ENCODE results near the gene EPHA5. TPM values are rescaled to one million over a fixed set of nuclear protein-coding genes. Genes with fewer than 3 reads are reported as not detected.

The EPHA5 gene
- total RNA-seq, 2 experiments from 2014 or later: not detected

- Mint-ChIP-seq H3K36me3 (no peaks in the 10 kb centered on the region), H3K9me3 (ENCODE audit: low read depth) (peaks cover 3% of the 10 kb centered on the region), H3K27ac (no peak overlapping the region), H3K27me3 (no peaks in the 10 kb centered on the region), H3K4me1 (no peaks in the 10 kb centered on the region), H3K4me3 (no peak overlapping the region)
- ATAC-seq: no peak
- CTCF ChIA-PET: no interaction called here
- DNase-seq: no peak
These were observed 15.3 kb downstream of the EPHA5 start for GRCh38 chr4:65654976-65655375.

GRCh38 chr4:65653740-65654361 lies 16.4 kb downstream of the EPHA5 start:
- no peaks in the 10 kb centered on the region for H3K27me3 Mint-ChIP-seq
- DNase-seq (no peak), ATAC-seq (no peak)
- H3K36me3 Mint-ChIP-seq: no peaks in the 10 kb centered on the region
- CTCF ChIA-PET: no interaction called here
- H3K27ac Mint-ChIP-seq: no peak overlapping the region
- H3K4me1 Mint-ChIP-seq: no peaks in the 10 kb centered on the region
- H3K4me3 Mint-ChIP-seq: no peak overlapping the region
- H3K9me3 Mint-ChIP-seq (ENCODE audit: low read depth): peaks cover 3% of the 10 kb centered on the region

- no peak overlapping the region for H3K27ac Mint-ChIP-seq
- no peaks in the 10 kb centered on the region for H3K36me3 Mint-ChIP-seq
- no peak overlapping the region for H3K4me3 Mint-ChIP-seq
- ATAC-seq (no peak), DNase-seq (no peak)
- no peaks in the 10 kb centered on the region for H3K27me3 Mint-ChIP-seq
- CTCF ChIA-PET: no interaction called here
- peaks cover 3% of the 10 kb centered on the region for H3K9me3 Mint-ChIP-seq (ENCODE audit: low read depth)
- H3K4me1 Mint-ChIP-seq: no peaks in the 10 kb centered on the region
These were observed 18.5 kb downstream of the EPHA5 start for GRCh38 chr4:65651751-65652150.

GRCh38 chr4:65651031-65651430 lies 19.3 kb downstream of the EPHA5 start:
- H3K27ac Mint-ChIP-seq: no peak overlapping the region
- no peak overlapping the region for H3K4me3 Mint-ChIP-seq
- H3K36me3 Mint-ChIP-seq: no peaks in the 10 kb centered on the region
- H3K27me3 Mint-ChIP-seq: no peaks in the 10 kb centered on the region
- H3K4me1 Mint-ChIP-seq: no peaks in the 10 kb centered on the region
- peaks cover 3% of the 10 kb centered on the region for H3K9me3 Mint-ChIP-seq (ENCODE audit: low read depth)
- ATAC-seq (no peak), DNase-seq (no peak)
- CTCF ChIA-PET: no interaction called here

- no peak for ATAC-seq
- no peak overlapping the region for H3K4me3 Mint-ChIP-seq
- no peaks in the 10 kb centered on the region for H3K36me3 Mint-ChIP-seq
- H3K4me1 Mint-ChIP-seq: no peaks in the 10 kb centered on the region
- DNase-seq: no peak
- H3K9me3 Mint-ChIP-seq (ENCODE audit: low read depth): peaks cover 7% of the 10 kb centered on the region
- CTCF ChIA-PET: no interaction called here
- H3K27ac Mint-ChIP-seq: no peak overlapping the region
- no peaks in the 10 kb centered on the region for H3K27me3 Mint-ChIP-seq
These were observed 24.2 kb downstream of the EPHA5 start for GRCh38 chr4:65646136-65646535.

- no peak for ATAC-seq
- no peaks in the 10 kb centered on the region for H3K36me3 Mint-ChIP-seq
- peaks cover 5% of the 10 kb centered on the region for H3K9me3 Mint-ChIP-seq (ENCODE audit: low read depth)
- no peak for DNase-seq
- H3K27ac Mint-ChIP-seq: no peak overlapping the region
- no peak overlapping the region for H3K4me3 Mint-ChIP-seq
- H3K4me1 Mint-ChIP-seq: no peaks in the 10 kb centered on the region
- CTCF ChIA-PET: no interaction called here
- no peaks in the 10 kb centered on the region for H3K27me3 Mint-ChIP-seq
These were observed 25.1 kb downstream of the EPHA5 start for GRCh38 chr4:65645185-65645584.

- DNase-seq: no peak
- CTCF ChIA-PET: interaction anchor here (0.6 kb wide), 1 partner anchor 24 kb away, joined by 3 read pairs; no protein-coding TSS in a partner anchor
- H3K27ac Mint-ChIP-seq: no peak overlapping the region
- no peaks in the 10 kb centered on the region for H3K27me3 Mint-ChIP-seq
- no peak for ATAC-seq
- H3K36me3 Mint-ChIP-seq: no peaks in the 10 kb centered on the region
- H3K4me1 Mint-ChIP-seq: no peaks in the 10 kb centered on the region
- no peak overlapping the region for H3K4me3 Mint-ChIP-seq
- peaks cover 3% of the 10 kb centered on the region for H3K9me3 Mint-ChIP-seq (ENCODE audit: low read depth)
These were observed 35.1 kb downstream of the EPHA5 start for GRCh38 chr4:65635051-65635821.

GRCh38 chr4:65624651-65625050 lies 45.6 kb downstream of the EPHA5 start:
- H3K27me3 Mint-ChIP-seq: no peaks in the 10 kb centered on the region
- no peak overlapping the region for H3K4me3 Mint-ChIP-seq
- H3K9me3 Mint-ChIP-seq (ENCODE audit: low read depth): no peaks in the 10 kb centered on the region
- H3K36me3 Mint-ChIP-seq: no peaks in the 10 kb centered on the region
- CTCF ChIA-PET: no interaction called here
- ATAC-seq (no peak), DNase-seq (no peak)
- H3K27ac Mint-ChIP-seq: no peak overlapping the region
- H3K4me1 Mint-ChIP-seq: no peaks in the 10 kb centered on the region

GRCh38 chr4:65623506-65623905 lies 46.8 kb downstream of the EPHA5 start:
- DNase-seq: no peak
- no peak overlapping the region for H3K4me3 Mint-ChIP-seq
- CTCF ChIA-PET: no interaction called here

GRCh38 chr4:65617416-65617815 lies 52.9 kb downstream of the EPHA5 start:
- Mint-ChIP-seq H3K36me3 (no peaks in the 10 kb centered on the region), H3K9me3 (ENCODE audit: low read depth) (peaks cover 2% of the 10 kb centered on the region), H3K27ac (no peak overlapping the region), H3K27me3 (no peaks in the 10 kb centered on the region), H3K4me3 (no peak overlapping the region), H3K4me1 (no peaks in the 10 kb centered on the region)
- CTCF ChIA-PET: no interaction called here
- DNase-seq (no peak), ATAC-seq (no peak)

More at GRCh38 chr4:65623506-65623905, 46.8 kb downstream of the EPHA5 start:
- no peak for ATAC-seq
- Mint-ChIP-seq H3K9me3 (ENCODE audit: low read depth) (no peaks in the 10 kb centered on the region), H3K27ac (no peak overlapping the region), H3K4me1 (no peaks in the 10 kb centered on the region), H3K27me3 (no peaks in the 10 kb centered on the region), H3K36me3 (no peaks in the 10 kb centered on the region)

GRCh38 chr4:65604515-65604914 lies 65.8 kb downstream of the EPHA5 start:
- H3K36me3 Mint-ChIP-seq: no peaks in the 10 kb centered on the region
- H3K27me3 Mint-ChIP-seq: no peaks in the 10 kb centered on the region
- CTCF ChIA-PET: no interaction called here
- H3K4me3 Mint-ChIP-seq: no peak overlapping the region
- H3K27ac Mint-ChIP-seq: no peak overlapping the region
- H3K9me3 Mint-ChIP-seq (ENCODE audit: low read depth): peaks cover 10% of the 10 kb centered on the region
- no peaks in the 10 kb centered on the region for H3K4me1 Mint-ChIP-seq
- ATAC-seq: no peak
- no peak for DNase-seq

GRCh38 chr4:65600656-65601055 lies 69.6 kb downstream of the EPHA5 start:
- no peaks in the 10 kb centered on the region for H3K36me3 Mint-ChIP-seq

GRCh38 chr4:65599340-65599739 lies 70.9 kb downstream of the EPHA5 start:
- H3K9me3 Mint-ChIP-seq (ENCODE audit: low read depth): peaks cover 9% of the 10 kb centered on the region
- no peak overlapping the region for H3K4me3 Mint-ChIP-seq
- H3K36me3 Mint-ChIP-seq: no peaks in the 10 kb centered on the region
- CTCF ChIA-PET: no interaction called here
- H3K27ac Mint-ChIP-seq: no peak overlapping the region
- H3K4me1 Mint-ChIP-seq: no peaks in the 10 kb centered on the region
- DNase-seq (no peak), ATAC-seq (no peak)
- no peaks in the 10 kb centered on the region for H3K27me3 Mint-ChIP-seq

More at GRCh38 chr4:65600656-65601055, 69.6 kb downstream of the EPHA5 start:
- ATAC-seq (no peak), DNase-seq (no peak)
- no peak overlapping the region for H3K27ac Mint-ChIP-seq
- H3K4me3 Mint-ChIP-seq: no peak overlapping the region
- CTCF ChIA-PET: no interaction called here
- peaks cover 11% of the 10 kb centered on the region for H3K9me3 Mint-ChIP-seq (ENCODE audit: low read depth)
- no peaks in the 10 kb centered on the region for H3K27me3 Mint-ChIP-seq
- H3K4me1 Mint-ChIP-seq: no peaks in the 10 kb centered on the region

- Mint-ChIP-seq H3K27ac (no peak overlapping the region), H3K4me1 (no peaks in the 10 kb centered on the region), H3K9me3 (ENCODE audit: low read depth) (peaks cover 9% of the 10 kb centered on the region), H3K27me3 (no peaks in the 10 kb centered on the region), H3K36me3 (no peaks in the 10 kb centered on the region), H3K4me3 (no peak overlapping the region)
- CTCF ChIA-PET: no interaction called here
- DNase-seq: no peak
- ATAC-seq: no peak
These were observed 72.6 kb downstream of the EPHA5 start for GRCh38 chr4:65597697-65598096.

All from activated CD8-positive, alpha-beta memory T cell treated with anti-CD3 and anti-CD28 coated beads, Interleukin-2, amount 10 ng/mL, durations not matched to agents 7 days and 5 days (primary cell).